HepG2 (cell line): ENCODE measurements around the gene ATP9A. TPM values are rescaled to one million over a fixed set of nuclear protein-coding genes. Genes with fewer than 3 reads are reported as not detected.

Experiments used
- ASH2L ChIP-seq: fragments of 300-600, 200-600 bp; sonication (generic); IDR thresholded peaks from 2 replicates; pipeline ENCODE4 v1.7.0; 2017; ENCODE audit warnings: low read depth, mild to moderate bottlenecking, moderate library complexity, mixed read lengths, low read length; ENCODE audit not compliant: insufficient read length
- BCL3 ChIP-seq: sonication (generic); formaldehyde crosslinking; IDR thresholded peaks from 2 replicates; pipeline ENCODE4 v1.5.1; 2020; ENCODE audit warnings: mild to moderate bottlenecking, missing genetic modification reagents, moderate library complexity
- CC2D1A ChIP-seq: sonication (generic); formaldehyde crosslinking; IDR thresholded peaks from 2 replicates; pipeline ENCODE4 v1.8.1; 2023; ENCODE audit warnings: mild to moderate bottlenecking, missing genetic modification reagents
- DBP ChIP-seq: sonication (generic); formaldehyde crosslinking; IDR thresholded peaks from 2 replicates; pipeline ENCODE4 v1.4.0; 2020; ENCODE audit warnings: missing genetic modification reagents; ENCODE audit errors: not compliant biosample characterization
- EEA1 ChIP-seq: sonication (generic); formaldehyde crosslinking; IDR thresholded peaks from 2 replicates; pipeline ENCODE4 v1.5.1; 2020; ENCODE audit warnings: mild to moderate bottlenecking, missing genetic modification reagents, borderline replicate concordance
- FOXO1 ChIP-seq: sonication (generic); formaldehyde crosslinking; IDR thresholded peaks from 2 replicates; pipeline ENCODE4 v1.4.0; 2020; ENCODE audit warnings: missing genetic modification reagents
- GABPA ChIP-seq, 2 experiments: IDR thresholded peaks; 2 replicates each; pipeline ENCODE4 v1.6.1; 2011 to 2016; ENCODE audit warnings: low read depth in 2 of 2, low read length in 1 of 2, missing biosample characterization in 1 of 2, missing genetic modification characterization in 1 of 2
- JUND ChIP-seq: sonication (generic); formaldehyde crosslinking; IDR thresholded peaks from 2 replicates; pipeline ENCODE4 v1.8.0; 2022; ENCODE audit warnings: mild to moderate bottlenecking, missing genetic modification reagents
- MLX ChIP-seq: IDR thresholded peaks from 2 replicates; pipeline ENCODE4 v1.6.1; 2016
- MTA3 ChIP-seq: sonication (generic); formaldehyde crosslinking; IDR thresholded peaks from 2 replicates; pipeline ENCODE4 v1.4.0; 2020; ENCODE audit warnings: missing genetic modification reagents
- RBAK ChIP-seq: sonication (generic); formaldehyde crosslinking; IDR thresholded peaks from 2 replicates; pipeline ENCODE4 v1.5.1; 2020; ENCODE audit warnings: mild to moderate bottlenecking, missing genetic modification reagents
- RFXAP ChIP-seq: sonication (generic); formaldehyde crosslinking; IDR thresholded peaks from 2 replicates; pipeline ENCODE4 v1.4.0; 2020; ENCODE audit warnings: missing genetic modification reagents, borderline replicate concordance
- TAF1 ChIP-seq: sonication (generic); formaldehyde crosslinking; IDR thresholded peaks from 2 replicates; pipeline ENCODE4 v1.4.0; 2020; ENCODE audit warnings: missing genetic modification reagents
- TFAP4 ChIP-seq: sonication (generic); IDR thresholded peaks from 2 replicates; pipeline ENCODE4 v1.6.1; 2016; ENCODE audit warnings: low read depth, borderline replicate concordance
- THAP11 ChIP-seq: IDR thresholded peaks from 2 replicates; pipeline ENCODE4 v1.6.1; 2016; ENCODE audit warnings: missing biosample characterization, missing genetic modification reagents
- YEATS2 ChIP-seq: sonication (generic); formaldehyde crosslinking; IDR thresholded peaks from 2 replicates; pipeline ENCODE4 v1.4.0; 2020; ENCODE audit warnings: missing genetic modification reagents, borderline replicate concordance
- ZKSCAN8 ChIP-seq: IDR thresholded peaks from 2 replicates; pipeline ENCODE4 v1.6.1; 2016; ENCODE audit warnings: borderline replicate concordance, missing genetic modification reagents, missing compliant biosample characterization
- ZNF274 ChIP-seq: sonication (generic); formaldehyde crosslinking; IDR thresholded peaks from 2 replicates; pipeline ENCODE4 v1.5.1; 2020; ENCODE audit warnings: mild to moderate bottlenecking, missing genetic modification reagents
- ZNF556 ChIP-seq: sonication (generic); formaldehyde crosslinking; IDR thresholded peaks from 2 replicates; pipeline ENCODE4 v1.4.0; 2020; ENCODE audit warnings: mild to moderate bottlenecking, missing genetic modification reagents, borderline replicate concordance
- ZNF629 ChIP-seq: sonication (generic); formaldehyde crosslinking; conservative IDR thresholded peaks from 2 replicates; pipeline ENCODE4 v1.5.0; 2020; ENCODE audit warnings: missing genetic modification reagents
- ZNF7 ChIP-seq: IDR thresholded peaks from 2 replicates; pipeline ENCODE4 v1.6.1; 2016; ENCODE audit warnings: missing biosample characterization, missing genetic modification reagents
- ZNF781 ChIP-seq: sonication (generic); formaldehyde crosslinking; IDR thresholded peaks from 2 replicates; pipeline ENCODE4 v1.5.1; 2020; ENCODE audit warnings: borderline replicate concordance, mild to moderate bottlenecking, missing genetic modification reagents; ENCODE audit errors: not compliant biosample characterization
- polyA plus RNA-seq, 8 experiments: library from polyadenylated mRNA; depleted of rRNA in 3 of 8; stranded (reverse) in 7 of 8; unstranded in 1 of 8; fragments of >200 nt; fragmentation: Illumina TruSeq in 4 of 8; extraction: Trizol in 4 of 8; gene quantifications; 2 replicates each; pipeline versions ENCODE4 v1.2.1 to v1.2.3, GENCODE V29; 2011 to 2016; ENCODE audit warnings: low read depth in 4 of 8, missing spikeins in 1 of 8, mixed read lengths in 1 of 8; ENCODE audit not compliant: insufficient read depth in 1 of 8
- total RNA-seq, 5 experiments: library from RNA; depleted of rRNA; stranded (reverse); fragments of >200 nt; fragmentation: Illumina TruSeq; extraction: Trizol; gene quantifications; 2 replicates each; pipeline ENCODE4 v1.2.3, GENCODE V29; 2016; ENCODE audit warnings: low read depth in 1 of 5
- TF ChIP-seq, protein P1 (sequence below): sonication (generic); formaldehyde crosslinking; IDR thresholded peaks from 2 replicates; pipeline ENCODE4 v1.8.0; 2022; ENCODE audit warnings: mild to moderate bottlenecking, missing genetic modification reagents

Gene ATP9A
- total and polyA plus RNA-seq, 2 of the 13 experiments (the other 11 are each of a cell fraction or from before 2014, with no cell fraction given): 11.8 to 18.5 TPM

DNA sequence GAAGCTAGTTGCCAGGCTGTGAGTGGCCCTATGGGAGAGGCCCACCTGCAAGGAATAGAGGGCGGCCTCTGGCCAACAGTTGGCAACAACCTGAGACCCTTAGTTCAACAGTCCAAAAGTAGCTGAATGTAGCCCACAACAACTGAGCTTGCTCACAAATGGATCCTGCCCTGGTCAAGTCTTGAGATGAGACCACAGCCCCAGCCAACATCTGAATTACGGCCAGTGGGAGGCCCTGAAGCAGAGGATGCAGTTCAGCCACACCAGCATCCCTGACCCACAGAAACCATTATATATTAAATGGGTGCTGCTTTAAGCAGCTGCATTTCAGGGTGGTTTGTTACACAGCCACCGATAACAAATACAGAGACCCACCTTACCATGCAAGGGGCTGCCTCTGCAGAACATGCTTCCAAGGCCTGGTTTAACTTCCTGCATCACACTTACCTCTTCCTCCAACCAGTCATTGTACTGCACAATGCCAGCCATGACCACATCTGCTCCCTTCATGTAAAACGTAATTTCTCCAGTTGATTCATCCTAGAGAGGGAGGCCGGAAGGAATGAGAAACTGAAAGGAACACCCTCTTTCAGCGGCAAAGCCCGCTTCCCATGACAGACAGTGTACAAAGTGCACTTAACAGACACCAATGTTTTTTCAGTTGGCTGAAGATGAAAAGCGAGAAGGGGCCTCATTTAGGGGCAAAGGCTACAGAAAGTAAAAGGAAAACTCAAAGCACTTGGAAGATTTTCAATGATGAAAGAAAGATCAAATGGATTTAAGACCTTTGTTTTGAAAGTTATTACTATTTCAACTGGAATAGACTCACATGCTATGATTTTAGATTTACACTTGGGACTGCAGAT is 139.4 kb downstream of the ATP9A start (continued):
- TF ChIP-seq BCL3 (CRISPR knock-in tag) (no peak), JUND (CRISPR knock-in tag) (peak; percentile 43; the same call in 1 of the 2 replicates), ZKSCAN8 (CRISPR knock-in tag) (peak; percentile 100), ZNF781 (CRISPR knock-in tag) (no peak), YEATS2 (CRISPR knock-in tag) (peak; percentile 25; the same call in 1 of the 2 replicates), MLX (CRISPR knock-in tag) (no peak), FOXO1 (peak; percentile 71; the same call in 1 of the 2 replicates), CC2D1A (CRISPR knock-in tag) (no peak), MTA3 (no peak), ZNF556 (CRISPR knock-in tag) (0 out of 2 replicates have a peak, but pooled peaks have one; percentile 57), ZNF274 (CRISPR knock-in tag) (no peak), TFAP4 (peak; percentile 50; the same call in 1 of the 2 replicates), THAP11 (CRISPR knock-in tag) (peak; percentile 50), RFXAP (CRISPR knock-in tag) (no peak), GABPA (IDR thresholded peaks at IDR 0.05; ENCODE audit: low read depth, low read length) (no peak), GABPA (CRISPR knock-in tag; IDR thresholded peaks at IDR 0.05; ENCODE audit: low read depth) (peak; percentile 75), EEA1 (CRISPR knock-in tag) (no peak), ZNF629 (CRISPR knock-in tag) (no peak), ZNF7 (CRISPR knock-in tag) (no peak), TAF1 (CRISPR knock-in tag) (0 out of 2 replicates have a peak, but pooled peaks have one; percentile 22), RBAK (CRISPR knock-in tag) (peak; percentile 98), DBP (no peak), ASH2L (peak; percentile 94)
- TF ChIP-seq, protein P1, sequence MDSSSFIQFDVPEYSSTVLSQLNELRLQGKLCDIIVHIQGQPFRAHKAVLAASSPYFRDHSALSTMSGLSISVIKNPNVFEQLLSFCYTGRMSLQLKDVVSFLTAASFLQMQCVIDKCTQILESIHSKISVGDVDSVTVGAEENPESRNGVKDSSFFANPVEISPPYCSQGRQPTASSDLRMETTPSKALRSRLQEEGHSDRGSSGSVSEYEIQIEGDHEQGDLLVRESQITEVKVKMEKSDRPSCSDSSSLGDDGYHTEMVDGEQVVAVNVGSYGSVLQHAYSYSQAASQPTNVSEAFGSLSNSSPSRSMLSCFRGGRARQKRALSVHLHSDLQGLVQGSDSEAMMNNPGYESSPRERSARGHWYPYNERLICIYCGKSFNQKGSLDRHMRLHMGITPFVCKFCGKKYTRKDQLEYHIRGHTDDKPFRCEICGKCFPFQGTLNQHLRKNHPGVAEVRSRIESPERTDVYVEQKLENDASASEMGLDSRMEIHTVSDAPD (CRISPR knock-in tag): no peak
